Measurements from ENCODE around the gene ANKRD42.

GRCh38 chr11:83282084-83282716 is 88.7 kb downstream of the ANKRD42 start:
- TF ChIP-seq CTCF (IDR thresholded peaks at IDR 0.05) (no peak), AR (CRISPR knock-in tag; IDR thresholded peaks at IDR 0.05) (no peak), SMAD4 (CRISPR knock-in tag; IDR thresholded peaks at IDR 0.05) (no peak), ZNF281 (CRISPR knock-in tag; IDR thresholded peaks at IDR 0.05) (no peak), PREB (CRISPR knock-in tag; IDR thresholded peaks at IDR 0.05; ENCODE audit: borderline replicate concordance) (no peak), NFATC4 (CRISPR knock-in tag; IDR thresholded peaks at IDR 0.05) (no peak), MLX (CRISPR knock-in tag; IDR thresholded peaks at IDR 0.05) (no peak), EMX1 (CRISPR knock-in tag; IDR thresholded peaks at IDR 0.05) (no peak), USF2 (CRISPR knock-in tag; IDR thresholded peaks at IDR 0.05) (no peak), ATF6 (CRISPR knock-in tag; IDR thresholded peaks at IDR 0.05) (no peak), TEAD1 (CRISPR knock-in tag; IDR thresholded peaks at IDR 0.05) (no peak)

All from WTC11 (cell line).